ENCODE data around the gene GSC2. TPM values are rescaled to one million over a fixed set of nuclear protein-coding genes. Genes with fewer than 3 reads are reported as not detected.

Gene GSC2
- total and polyA plus RNA-seq, 9 of the 15 experiments (the other 6 are each of a cell fraction or from before 2014, with no cell fraction given), result not detected

DNA sequence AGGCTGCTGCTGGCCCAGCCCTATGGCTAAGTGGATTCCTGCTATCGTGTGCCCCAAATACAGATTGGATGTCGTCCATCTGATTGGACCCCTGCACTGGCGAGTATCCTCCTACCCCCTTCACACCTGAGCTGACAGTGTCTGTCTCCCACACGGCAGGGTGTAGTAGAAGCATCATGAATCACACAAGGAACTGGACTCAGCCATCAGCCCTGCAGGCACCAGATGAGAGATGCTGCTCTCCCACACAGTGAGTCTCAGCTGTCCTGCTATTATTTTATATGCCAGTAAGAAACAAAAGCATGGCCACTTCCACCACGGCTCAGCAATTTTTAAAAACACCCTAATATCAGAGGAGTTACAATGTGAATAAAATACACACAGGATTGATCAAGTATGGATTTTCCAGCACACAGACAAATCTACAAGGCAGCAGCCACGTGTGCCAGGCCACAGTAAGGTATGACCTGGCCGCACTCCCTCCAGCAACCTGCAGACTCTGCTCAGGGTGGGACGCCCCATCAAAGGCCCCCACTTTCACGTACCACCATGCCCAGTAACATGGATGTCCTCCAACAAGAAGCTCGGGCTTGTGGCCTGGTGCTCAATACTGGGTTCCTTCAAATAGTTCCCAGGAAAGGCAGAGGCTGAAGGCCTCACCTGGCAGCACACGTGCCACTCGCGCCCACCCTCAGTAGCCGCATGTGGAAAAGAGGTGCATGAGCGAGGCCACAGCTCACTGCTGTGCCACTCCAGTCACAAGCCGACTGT, 44.9 kb upstream of the GSC2 start (continued):
- TF ChIP-seq, protein P1, sequence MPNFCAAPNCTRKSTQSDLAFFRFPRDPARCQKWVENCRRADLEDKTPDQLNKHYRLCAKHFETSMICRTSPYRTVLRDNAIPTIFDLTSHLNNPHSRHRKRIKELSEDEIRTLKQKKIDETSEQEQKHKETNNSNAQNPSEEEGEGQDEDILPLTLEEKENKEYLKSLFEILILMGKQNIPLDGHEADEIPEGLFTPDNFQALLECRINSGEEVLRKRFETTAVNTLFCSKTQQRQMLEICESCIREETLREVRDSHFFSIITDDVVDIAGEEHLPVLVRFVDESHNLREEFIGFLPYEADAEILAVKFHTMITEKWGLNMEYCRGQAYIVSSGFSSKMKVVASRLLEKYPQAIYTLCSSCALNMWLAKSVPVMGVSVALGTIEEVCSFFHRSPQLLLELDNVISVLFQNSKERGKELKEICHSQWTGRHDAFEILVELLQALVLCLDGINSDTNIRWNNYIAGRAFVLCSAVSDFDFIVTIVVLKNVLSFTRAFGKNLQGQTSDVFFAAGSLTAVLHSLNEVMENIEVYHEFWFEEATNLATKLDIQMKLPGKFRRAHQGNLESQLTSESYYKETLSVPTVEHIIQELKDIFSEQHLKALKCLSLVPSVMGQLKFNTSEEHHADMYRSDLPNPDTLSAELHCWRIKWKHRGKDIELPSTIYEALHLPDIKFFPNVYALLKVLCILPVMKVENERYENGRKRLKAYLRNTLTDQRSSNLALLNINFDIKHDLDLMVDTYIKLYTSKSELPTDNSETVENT (CRISPR knock-in tag; IDR thresholded peaks at IDR 0.05), result 0 out of 2 replicates have a peak, but pooled peaks have one; percentile 34
- TF ChIP-seq RBFOX2 (IDR thresholded peaks at IDR 0.05; ENCODE audit: low read depth, low read length), result no peak
- TF ChIP-seq, protein P2, sequence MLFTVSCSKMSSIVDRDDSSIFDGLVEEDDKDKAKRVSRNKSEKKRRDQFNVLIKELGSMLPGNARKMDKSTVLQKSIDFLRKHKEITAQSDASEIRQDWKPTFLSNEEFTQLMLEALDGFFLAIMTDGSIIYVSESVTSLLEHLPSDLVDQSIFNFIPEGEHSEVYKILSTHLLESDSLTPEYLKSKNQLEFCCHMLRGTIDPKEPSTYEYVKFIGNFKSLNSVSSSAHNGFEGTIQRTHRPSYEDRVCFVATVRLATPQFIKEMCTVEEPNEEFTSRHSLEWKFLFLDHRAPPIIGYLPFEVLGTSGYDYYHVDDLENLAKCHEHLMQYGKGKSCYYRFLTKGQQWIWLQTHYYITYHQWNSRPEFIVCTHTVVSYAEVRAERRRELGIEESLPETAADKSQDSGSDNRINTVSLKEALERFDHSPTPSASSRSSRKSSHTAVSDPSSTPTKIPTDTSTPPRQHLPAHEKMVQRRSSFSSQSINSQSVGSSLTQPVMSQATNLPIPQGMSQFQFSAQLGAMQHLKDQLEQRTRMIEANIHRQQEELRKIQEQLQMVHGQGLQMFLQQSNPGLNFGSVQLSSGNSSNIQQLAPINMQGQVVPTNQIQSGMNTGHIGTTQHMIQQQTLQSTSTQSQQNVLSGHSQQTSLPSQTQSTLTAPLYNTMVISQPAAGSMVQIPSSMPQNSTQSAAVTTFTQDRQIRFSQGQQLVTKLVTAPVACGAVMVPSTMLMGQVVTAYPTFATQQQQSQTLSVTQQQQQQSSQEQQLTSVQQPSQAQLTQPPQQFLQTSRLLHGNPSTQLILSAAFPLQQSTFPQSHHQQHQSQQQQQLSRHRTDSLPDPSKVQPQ (CRISPR knock-in tag; IDR thresholded peaks at IDR 0.05; ENCODE audit: borderline replicate concordance), result 0 out of 2 replicates have a peak, but pooled peaks have one; percentile 5
- peak; percentile 15; the same call in 1 of the 2 replicates for TF ChIP-seq ZBED1 (IDR thresholded peaks at IDR 0.05)
- TF ChIP-seq, protein P3, sequence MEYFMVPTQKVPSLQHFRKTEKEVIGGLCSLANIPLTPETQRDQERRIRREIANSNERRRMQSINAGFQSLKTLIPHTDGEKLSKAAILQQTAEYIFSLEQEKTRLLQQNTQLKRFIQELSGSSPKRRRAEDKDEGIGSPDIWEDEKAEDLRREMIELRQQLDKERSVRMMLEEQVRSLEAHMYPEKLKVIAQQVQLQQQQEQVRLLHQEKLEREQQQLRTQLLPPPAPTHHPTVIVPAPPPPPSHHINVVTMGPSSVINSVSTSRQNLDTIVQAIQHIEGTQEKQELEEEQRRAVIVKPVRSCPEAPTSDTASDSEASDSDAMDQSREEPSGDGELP (CRISPR knock-in tag; IDR thresholded peaks at IDR 0.05; ENCODE audit: borderline replicate concordance), result no peak
- TF ChIP-seq, protein P4, sequence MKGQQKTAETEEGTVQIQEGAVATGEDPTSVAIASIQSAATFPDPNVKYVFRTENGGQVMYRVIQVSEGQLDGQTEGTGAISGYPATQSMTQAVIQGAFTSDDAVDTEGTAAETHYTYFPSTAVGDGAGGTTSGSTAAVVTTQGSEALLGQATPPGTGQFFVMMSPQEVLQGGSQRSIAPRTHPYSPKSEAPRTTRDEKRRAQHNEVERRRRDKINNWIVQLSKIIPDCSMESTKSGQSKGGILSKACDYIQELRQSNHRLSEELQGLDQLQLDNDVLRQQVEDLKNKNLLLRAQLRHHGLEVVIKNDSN (CRISPR knock-in tag; IDR thresholded peaks at IDR 0.05), result 0 out of 2 replicates have a peak, but pooled peaks have one; percentile 17
- TF ChIP-seq, protein P5, sequence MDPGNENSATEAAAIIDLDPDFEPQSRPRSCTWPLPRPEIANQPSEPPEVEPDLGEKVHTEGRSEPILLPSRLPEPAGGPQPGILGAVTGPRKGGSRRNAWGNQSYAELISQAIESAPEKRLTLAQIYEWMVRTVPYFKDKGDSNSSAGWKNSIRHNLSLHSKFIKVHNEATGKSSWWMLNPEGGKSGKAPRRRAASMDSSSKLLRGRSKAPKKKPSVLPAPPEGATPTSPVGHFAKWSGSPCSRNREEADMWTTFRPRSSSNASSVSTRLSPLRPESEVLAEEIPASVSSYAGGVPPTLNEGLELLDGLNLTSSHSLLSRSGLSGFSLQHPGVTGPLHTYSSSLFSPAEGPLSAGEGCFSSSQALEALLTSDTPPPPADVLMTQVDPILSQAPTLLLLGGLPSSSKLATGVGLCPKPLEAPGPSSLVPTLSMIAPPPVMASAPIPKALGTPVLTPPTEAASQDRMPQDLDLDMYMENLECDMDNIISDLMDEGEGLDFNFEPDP (CRISPR knock-in tag; IDR thresholded peaks at IDR 0.05), result no peak
- TF ChIP-seq E2F3 (CRISPR knock-in tag; IDR thresholded peaks at IDR 0.05), result no peak
- 0 out of 2 replicates have a peak, but pooled peaks have one; percentile 26 for TF ChIP-seq STAG1 (CRISPR knock-in tag; IDR thresholded peaks at IDR 0.05; ENCODE audit: borderline replicate concordance)
- peak; percentile 11; the same call in 1 of the 2 replicates for TF ChIP-seq ZNF316 (IDR thresholded peaks at IDR 0.05)

Measured in K562 (cell line).